ENCODE data around the gene TECPR2.
"Not testable (repeated sequence)": the region's sequence is repeated elsewhere in the genome, so short reads cannot be mapped to it uniquely, and the experiment has no call there.

TECPR2 gene

DNA sequence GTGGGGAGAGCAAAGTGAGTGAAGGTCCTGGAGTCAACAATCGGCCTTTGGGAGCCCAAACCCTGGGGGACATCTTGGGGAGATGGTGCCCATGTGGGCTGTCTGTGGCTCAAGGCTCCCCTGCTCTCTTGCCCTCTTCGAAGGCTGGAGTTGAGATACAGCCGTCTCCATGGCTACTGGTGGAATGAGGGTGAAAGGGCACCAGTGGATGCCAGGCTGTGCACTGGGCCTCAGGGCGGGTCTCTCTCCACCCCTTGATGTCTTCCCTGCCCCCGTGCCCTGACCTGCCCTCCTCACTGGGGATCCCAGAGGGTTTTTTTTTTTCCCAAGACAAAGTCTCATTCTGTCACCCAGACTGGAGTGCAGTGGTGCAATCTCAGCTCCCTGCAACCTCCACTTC, 148.8 kb downstream of the TECPR2 start:
- no peak for DNase-seq

DNA sequence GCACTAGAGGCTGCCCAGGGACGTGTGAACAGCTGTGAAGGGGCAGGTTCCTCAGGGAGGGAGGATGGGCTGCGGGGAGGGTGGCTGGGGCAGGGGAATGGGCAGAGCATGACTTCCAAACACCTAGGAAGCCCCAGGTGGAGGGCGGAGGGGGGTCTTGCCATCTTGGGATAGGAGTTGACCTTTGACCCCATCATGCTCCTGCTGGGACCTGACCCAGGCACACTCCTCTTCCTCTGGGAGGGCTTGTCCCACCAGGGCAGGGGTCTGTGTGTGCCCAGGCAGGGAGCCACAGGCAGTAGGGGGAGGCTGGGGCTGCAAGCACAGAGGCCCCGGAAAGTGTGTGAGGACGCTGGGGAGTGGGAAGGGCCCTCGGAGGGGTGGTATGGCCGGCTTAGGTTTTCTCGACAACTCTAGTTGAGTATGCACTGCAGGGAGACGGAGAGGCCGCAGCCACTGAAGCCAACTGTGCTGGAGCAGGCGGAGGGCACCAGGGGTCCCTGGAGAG, 150.1 kb downstream of the TECPR2 start:
- no peak for DNase-seq

DNA sequence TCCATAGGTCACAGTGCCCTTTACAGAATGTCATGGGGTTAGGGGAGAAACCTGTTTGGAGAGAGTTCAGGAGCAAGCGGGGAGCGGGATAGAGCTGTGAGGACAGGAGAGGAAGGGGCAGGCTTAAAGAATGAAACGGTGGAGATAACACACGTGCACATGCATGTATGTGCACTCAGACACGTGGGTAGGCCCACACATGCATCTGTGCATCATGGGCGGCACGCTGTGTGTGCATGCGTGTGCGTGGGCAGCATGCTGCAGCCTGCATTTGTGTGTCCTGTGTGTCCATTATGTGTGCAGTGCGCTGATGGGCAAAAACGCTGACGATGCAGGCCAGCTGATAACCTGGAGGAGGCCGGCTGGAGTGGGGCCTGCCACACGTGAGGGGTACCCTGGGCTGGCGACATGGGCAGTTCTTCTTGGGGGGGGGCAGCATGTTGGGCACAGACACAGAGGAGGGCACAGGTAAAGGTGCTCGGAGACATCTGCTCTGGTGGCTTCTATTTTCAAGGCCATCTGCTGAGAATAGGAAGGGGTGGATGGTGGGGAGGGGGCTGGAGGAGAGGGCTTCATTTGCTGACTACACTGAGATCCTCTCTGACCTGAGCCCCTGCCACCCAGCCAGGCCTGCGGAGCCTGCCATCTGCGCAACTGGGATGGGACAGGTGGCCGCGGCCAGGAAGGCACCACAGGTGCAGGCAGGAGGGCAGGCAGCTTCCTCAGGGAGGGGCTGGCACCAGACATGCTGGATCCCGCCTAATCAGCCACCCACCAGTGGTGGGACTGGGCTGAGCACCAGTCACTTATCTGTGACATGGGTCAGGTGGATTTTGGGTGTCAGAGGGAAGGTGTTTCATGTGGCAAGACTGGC, 151.4 kb downstream of the TECPR2 start:
- no peak for DNase-seq

DNA sequence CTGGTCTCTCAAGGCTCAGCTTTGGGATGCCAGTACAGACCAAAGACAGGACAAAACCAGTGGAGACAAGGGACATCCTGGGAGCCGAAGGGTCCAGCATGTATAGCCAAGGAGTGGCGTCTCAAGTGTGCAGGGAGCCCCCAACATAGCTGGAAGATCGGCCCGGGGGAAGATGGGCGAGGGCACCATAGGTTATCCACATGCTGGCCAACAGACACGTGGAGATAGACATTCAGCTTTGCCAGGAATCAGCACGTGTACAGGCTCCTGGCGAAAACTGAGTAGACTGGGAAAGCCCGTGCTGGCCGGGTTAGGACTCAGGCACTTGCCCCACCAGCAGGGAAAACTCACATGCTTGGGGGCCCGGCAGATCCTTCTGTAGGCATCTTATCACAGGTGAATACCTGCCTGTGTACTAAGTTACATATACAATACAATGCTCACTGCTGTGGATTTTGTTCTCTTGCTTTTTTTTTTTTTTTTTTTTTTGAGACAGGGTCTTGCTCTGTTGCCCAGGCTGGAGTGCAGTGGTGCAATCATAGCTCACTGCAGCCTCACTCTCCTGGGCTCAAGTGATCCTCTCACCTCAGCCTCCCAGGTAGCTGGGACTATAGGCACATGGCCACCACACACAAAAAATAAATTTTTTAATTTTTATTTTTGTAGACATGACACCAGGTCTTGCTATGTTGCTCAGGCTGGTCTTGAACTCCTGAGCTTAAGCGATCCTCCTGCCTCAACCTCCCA, 152.4 kb downstream of the TECPR2 start:
- no peak for DNase-seq

DNA sequence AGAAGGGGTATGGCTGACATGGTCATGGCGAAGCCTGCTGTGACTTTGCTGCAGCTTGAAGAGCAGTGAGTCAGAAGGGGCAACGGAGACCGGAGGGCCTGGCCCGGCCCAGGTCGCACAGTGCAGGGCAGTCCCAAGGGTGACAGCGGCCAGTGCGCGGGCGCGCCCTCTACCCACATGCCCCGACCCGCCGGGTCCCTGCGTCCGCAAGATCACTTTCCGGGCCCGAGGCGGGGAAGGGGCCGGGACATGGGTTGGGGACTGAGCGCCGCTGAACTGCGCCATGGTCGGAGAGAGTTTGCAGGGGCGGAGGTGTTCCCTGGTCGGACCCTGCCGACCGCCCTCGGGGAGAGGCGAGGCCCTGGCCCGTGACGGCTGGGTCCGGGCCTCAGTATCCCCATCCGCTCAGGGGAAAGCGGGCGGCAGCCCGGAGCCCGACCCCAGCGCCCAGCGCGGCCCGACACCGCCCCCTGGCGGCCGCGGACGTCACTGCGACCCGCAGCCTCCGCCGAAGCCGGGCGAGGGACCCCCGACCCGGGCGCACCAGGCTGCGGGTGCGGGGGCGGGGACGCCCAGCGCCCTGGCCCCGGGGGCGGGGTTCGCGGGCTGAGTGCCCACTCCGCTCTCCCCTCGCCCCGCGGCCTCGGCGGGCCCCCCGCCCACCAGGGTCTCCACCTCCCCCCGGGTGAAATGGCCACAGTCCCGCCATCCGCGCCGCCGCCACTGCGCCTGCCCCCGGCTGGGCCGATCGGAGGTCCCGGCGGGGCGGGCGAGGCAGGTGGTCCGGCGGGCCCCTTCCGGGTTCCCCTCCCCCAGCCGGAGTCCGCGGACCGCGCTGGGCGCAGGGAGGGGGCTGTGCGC, 154.0 kb downstream of the TECPR2 start:
- peak; percentile 70 for DNase-seq

DNA sequence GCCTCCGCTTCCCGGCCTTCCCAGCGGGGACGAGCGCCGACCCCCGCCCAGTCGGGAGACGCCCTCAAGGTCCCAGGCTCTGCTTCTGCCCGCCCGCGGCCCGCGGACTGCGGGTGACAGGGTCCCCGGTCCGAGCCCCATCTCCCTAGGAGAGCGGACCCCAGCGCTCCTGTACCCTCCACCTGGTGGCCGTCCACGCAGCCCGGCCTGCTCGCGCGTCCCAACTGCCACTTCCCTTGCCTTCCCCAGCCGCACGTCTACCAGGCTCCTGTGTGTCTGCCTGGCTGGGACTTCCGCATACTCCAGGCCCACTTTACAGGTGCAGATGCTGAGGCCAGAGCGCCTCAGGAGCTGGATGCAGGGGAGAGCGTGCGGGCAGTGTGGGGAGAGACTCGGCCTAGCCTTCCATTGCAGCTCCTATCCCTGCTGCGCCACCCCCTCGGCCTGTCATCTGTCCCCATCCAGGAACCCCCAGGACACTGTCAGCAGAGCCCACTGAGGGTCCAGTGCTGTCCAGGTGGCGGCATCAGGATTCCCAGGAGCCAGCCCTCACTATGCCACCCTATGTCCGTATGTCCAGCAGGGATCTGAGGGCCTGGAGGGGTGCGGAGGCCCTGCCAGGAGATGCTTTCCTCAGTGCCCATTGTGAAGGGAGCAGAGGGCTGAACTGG, 154.8 kb downstream of the TECPR2 start:
- no peak for DNase-seq

DNA sequence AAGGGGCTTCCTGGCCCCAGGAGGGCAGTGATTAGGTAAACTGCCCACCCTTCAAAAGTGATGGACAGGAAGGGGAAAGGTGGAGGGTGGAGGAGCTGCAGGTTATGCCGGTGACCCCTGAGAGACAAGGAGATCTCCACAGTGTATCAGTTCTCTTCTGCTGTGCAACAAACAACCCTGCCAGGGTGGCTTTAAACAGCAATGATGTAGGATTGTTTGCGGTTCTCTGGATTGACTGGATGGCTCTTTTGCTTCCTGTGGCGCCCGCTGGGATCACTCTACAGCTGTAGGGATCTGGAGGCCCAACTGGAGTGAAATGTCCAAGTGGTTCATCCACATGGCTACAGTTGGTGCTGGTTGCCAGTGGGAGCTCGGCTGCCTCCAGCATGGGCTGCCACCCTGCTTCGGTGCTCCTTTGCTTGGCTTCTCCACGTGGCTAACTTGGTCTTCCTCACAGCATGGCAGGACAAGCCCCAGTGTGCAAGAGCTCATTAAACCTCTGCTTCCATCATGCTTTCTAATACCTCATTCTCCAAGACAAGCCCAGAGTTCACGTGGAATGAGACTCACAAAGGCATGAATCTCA, 155.4 kb downstream of the TECPR2 start:
- DNase-seq, result no peak

DNA sequence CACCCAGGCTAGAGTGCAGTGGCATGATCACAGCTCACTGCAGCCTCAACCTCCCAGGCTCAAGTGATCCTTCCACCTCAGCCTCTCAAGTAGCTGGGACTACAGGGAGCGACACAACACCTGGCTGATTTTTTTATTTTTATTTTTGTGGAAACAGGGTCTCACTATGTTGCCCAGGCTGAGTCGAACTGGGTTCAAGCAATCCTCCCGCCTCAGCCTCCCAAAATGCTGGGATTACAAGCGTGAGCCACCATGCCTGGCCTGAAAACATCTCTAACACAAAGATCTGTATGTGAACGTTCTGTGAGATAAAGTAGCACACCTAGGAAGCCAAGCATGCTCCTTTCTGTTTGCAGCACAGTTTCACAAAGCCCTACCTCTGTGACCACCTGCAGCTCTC, 157.0 kb downstream of the TECPR2 start:
- DNase-seq, result not testable (repeated sequence)

DNA sequence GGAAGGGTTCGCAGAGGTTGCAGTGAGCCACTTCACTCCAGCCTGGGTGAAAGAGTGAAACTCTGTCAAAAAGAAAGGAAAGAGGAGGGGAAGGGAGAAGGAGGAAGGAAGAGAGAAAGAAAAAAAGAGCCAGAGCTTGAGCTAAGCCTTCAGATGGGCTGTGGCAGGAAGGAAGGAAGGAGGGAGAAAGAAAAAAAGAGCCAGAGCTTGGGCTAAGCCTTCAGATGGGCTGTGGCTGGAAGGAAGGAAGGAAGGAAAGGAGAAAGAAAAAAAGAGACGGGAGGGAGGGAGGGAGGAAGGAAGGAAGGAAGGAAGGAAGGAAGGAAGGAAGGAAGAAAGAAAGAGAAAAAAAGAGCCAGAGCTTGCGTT, 160.4 kb downstream of the TECPR2 start:
- no peak for DNase-seq

DNA sequence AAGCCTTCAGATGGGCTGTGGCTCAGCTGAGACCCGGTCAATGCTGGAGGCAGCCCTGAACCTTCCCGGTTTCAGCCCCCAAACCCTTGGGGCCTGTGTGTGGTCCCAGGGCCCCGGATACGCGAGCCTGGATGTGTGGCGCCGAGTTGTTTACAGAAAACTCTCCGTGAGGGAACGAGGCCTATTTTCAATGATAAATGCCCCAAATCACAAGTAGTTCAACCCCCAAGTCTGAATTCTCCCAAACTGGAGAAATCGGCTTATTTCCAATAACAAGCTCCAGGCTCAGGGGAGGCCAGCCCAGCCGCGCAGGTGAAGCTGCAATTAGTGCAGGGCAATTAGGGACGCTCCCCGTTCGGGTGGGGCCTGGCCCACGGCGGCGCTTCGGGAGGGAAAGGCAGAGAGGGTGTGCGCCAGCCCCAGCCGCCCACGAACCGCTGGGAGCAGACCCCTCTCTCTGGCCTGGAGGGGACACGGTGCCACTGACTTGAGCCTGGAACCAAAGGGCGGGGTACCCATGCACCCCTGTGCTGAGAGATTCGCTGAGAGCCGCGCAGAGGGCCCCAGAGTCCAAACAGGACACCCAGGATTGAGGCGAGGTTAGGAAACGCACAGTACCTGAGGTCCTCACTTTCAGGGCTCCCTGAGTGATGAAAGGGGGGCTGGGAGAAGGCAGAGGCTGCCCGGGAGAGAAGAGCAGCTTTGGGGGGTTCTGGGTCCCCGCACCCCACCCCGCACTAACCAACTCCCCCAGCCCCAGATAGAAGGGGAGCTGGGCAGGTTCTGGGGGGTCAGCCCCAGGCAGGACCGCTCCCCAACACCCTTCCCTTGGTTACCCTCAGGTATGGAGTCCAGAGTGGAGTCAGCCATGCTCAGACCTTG, 161.1 kb downstream of the TECPR2 start:
- DNase-seq, result no peak

DNA sequence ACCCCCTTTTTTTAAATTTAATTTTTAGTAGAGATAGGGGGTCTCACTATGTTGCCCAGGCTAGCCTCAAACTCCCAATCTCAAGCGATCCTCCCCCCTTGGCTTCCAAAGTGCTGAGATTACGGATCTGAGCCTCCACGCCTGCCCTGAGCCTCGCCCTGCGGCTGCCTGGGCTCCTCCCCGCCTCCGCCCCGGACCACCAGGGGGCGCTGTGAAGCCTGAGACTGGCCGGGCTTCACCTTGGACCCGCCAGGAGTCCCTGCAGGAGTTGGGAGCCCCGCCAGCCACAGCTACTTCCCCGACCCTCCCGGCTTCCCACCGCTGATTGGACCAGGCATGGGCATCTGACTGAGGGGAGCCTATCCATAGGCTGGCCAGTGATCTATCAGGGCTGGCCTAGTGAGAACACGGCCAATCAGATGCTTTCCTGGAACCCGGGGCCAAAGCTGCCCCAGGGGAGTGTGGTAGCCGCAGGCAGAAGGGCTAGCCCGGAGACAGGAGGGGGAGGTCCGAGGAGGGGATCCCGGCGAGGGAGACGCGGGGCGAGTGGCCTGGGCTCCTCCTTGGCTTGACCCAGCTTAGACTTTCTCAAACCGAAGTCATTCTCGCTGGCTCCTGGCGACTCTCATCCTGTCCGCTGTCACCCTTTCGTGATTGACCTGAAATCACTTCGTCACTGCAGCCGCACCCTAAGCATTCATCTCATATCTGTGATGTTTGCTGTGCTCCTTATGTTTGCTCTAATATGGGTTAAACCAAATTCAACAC, 161.9 kb downstream of the TECPR2 start:
- DNase-seq, result peak; percentile 98

DNA sequence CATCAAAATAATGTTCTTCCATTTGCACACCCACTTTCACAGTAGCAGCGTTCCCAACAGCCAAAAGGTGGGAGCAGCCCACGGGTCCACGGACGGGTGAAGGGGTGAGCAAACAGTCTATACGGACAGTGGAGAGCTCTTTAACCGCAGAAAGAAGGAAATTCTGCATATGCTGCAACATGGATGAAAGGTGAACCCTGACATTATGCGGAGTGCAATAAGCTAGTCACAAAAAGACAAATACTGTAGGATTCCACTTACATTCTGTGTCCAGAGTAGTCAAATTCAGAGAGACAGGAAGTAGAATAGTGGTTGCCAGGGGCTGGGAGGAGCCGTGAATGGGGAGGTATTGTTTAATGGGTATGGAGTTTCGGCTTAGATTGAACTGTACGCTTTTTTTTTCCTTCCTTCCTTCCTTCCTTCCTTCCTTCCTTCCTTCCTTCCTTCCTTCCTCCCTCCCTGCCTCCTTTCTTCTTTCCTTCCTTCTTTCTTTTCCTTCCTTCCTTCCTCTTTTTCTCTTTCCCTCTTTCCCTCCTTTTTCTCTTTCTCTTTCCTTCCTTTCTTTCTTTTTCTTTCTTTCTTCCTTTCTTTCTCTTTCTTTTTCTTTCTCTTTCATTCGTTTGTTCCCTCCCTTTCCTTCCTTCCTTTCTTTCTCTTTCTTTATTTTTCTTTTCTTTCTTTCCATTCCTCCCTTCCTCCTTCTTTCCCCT, 162.6 kb downstream of the TECPR2 start:
- peak; percentile 50 for DNase-seq

DNA sequence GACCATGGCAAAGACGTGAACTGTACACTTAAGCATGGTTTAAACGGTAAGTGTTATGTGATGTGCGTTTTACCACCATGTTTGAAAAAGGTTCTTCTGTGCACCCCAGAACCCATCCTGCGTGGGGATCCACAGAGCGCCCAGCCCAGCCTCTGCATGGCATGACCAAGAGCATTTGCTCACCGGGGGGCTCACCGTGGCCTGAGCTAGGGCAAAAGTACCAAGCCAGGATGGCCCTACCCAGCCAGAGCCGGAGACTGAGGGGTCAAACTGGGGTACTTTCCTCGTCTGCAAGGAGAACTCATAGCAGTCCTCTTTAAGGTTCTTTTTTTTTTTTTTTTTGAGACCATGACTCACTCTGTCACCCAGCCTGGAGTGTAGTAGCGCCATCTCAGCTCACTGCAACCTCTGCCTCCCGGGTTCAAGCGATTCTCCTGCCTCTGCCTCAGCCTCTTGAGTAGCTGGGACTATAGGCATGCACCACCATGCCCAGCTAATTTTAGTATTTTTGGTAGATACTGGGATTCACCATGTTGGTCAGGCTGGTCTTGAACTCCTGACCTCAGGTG, 163.3 kb downstream of the TECPR2 start:
- DNase-seq, result no peak

DNA sequence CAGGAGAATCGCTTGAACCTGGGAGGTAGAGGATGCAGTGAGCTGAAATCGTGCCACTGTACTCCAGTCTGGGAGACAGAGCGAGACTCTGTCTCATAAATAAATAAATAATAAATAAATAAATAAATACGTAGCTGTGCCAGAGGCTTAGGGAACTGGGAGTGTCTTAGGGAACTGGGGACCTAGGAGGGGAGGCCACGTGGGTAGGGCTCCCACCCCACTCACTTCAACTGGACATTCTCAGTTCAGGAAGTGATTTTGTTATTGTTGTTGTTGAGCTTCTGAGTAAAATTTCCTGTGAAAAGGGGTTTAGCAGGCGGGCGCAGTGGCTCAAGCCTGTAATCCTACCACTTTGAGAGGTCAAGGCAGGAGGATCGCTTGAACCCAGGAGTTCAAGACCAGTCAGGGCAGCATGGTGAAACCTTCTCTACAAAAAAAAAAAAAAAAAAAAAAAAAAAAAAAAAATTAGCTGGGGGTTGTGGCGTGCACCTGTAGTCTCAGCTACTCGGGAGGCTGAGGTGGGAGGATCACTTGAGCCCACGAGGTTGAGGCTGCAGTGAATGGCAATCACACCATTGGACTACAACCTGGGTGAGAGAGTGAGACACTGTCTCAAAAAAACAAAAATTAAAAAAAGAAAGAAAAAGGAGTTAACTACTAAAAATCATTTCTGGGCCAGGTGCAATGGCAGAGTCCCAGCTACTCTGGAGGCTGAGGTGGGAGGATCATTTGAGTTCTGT, 165.9 kb downstream of the TECPR2 start:
- no peak for DNase-seq

DNA sequence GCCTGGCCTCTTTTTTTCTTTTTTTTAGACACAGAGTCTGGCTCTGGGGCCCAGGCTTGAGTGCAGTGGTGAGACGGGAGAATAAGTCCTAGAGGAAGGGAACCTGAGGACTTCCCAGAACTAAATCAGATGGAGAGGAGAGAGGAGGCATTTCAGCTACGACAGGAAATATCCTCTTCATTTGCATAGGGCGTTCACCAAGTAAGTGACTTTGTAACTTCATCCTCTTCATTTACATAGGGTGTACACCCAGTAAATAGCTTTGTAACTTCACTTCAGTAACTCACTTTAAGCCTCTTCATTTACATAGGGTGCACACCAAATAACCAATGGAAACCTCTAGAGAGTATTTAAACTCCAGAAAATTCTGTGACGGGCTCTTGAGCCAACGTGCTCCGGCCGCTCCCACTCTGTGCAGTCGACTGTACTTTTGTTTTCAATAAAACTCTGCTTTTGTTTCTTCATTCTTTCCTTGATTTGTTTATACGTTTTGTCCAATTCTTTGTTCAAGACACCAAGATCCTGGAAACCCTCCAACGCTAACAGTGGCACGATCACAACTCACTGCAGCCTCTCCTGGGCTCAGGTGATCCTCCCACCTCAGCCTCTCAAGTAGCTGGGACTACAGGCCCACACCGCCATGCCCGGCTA, 168.2 kb downstream of the TECPR2 start:
- DNase-seq, result no peak

DNA sequence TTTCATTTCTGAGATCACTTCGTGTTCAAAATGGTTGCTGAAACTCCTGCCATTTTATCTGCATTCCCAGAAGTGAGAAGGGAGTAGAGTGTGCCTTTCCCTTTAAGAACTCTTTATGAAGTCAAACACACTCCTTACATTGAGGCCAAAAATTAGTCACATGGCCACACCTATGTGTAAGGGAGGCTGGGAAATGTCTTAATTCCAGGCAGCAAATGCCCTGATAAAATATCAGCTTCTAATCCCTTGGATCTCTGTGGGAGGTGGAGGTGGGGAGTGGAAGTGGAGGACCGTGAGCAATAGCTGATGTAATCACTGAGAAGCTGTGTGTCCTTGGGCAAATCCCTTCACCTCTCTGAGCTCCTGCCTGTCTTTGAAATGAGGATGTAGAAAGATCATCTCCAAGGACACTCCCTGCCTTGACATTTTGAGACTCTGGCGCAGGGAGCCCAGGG, 169.5 kb downstream of the TECPR2 start:
- DNase-seq, result no peak

DNA sequence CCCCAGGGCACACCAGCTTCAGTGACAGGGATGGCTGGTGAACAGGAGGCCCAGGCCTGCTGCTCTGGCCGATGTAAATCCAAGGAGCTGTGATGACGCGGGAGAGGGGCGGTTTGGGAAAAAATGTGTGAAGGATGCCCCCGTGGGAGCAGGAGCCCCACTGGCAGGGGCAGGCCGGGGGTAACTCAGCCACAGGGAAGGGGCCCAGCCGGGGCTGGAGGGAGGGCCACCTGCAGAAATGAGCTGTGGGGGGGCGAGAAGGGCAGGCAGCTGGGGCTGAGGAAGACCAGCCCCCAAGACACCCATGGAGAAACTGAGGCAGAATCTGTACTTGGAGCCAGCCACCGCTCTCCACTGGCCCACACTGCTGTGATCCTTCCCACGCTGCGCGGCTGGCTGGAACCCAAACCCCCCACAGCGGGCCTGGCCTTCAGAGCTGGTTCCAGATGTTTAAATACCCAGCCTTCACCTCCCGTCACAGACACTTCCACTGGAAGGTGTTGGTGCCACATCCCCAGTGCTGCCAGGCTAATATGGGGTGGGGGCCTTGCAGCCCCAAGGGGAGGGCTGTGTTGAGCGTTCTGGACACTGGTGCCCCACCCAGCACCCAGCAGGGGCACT, 175.3 kb downstream of the TECPR2 start:
- DNase-seq, result no peak
